ENCODE data around the gene TMEM52. TPM values are rescaled to one million over a fixed set of nuclear protein-coding genes. Genes with fewer than 3 reads are reported as not detected.

Gene TMEM52
- total RNA-seq, 1 experiment from 2014 or later: 9.6 TPM

- Mint-ChIP-seq H3K27ac (peak overlapping the region; percentile 1 to 76 (median 36); a peak in 5 of 7 replicates), H3K4me1 (peaks cover 36 to 50% of the 10 kb centered on the region in 2 experiments), H3K27me3 (ENCODE audit: low read depth) (no peaks in the 10 kb centered on the region), H3K4me3 (no peak overlapping the region), H3K9me3 (peaks cover 0 to 3% of the 10 kb centered on the region in 2 experiments; a peak in 1 of 5 replicates), H3K36me3 (ENCODE audit: insufficient read depth in 1 of 3, low read depth in 3 of 3) (peaks cover 22 to 30% (median 30%) of the 10 kb centered on the region in 3 experiments)
- no CpG with 5 or more reads among the region's 13 CpGs for WGBS (ENCODE audit: extremely low coverage, insufficient read length, low lambda C conversion rate)
- no peaks in the 10 kb centered on the region; the same call in 1 of the 2 replicates for H3K4me1 ChIP-seq (ENCODE audit: insufficient read depth, low read length)
- no peak overlapping the region for H4K5ac ChIP-seq (ENCODE audit: insufficient read length, low read depth, low read length)
- H3K18ac ChIP-seq (ENCODE audit: insufficient read length, low read depth, low read length): no peak overlapping the region
- H3K4ac ChIP-seq (ENCODE audit: low read depth, low read length): no peak overlapping the region
- no peak overlapping the region for H2BK120ac ChIP-seq (ENCODE audit: low read depth, low read length, poor library complexity, severe bottlenecking)
- TF ChIP-seq CTCF (conservative IDR thresholded peaks at IDR 0.05): no peak
- H3K9me3 ChIP-seq (ENCODE audit: control insufficient read depth, low read depth, low read length): no peaks in the 10 kb centered on the region
- no peak overlapping the region for H4K91ac ChIP-seq (ENCODE audit: insufficient read length, low read depth, low read length)
- H3K23ac ChIP-seq (ENCODE audit: insufficient read length, low read depth, low read length): no peak overlapping the region
- H3K9ac ChIP-seq (ENCODE audit: extremely low read depth, insufficient read length, low read length): no peak overlapping the region
- H3K79me1 ChIP-seq (ENCODE audit: insufficient read depth, low read depth, low read length, poor library complexity, severe bottlenecking): no peaks in the 10 kb centered on the region
- no peak overlapping the region for H3K56ac ChIP-seq (ENCODE audit: insufficient read length, low read depth, low read length)
- peaks cover 3% of the 10 kb centered on the region for H4K20me1 ChIP-seq (ENCODE audit: control insufficient read depth, insufficient read depth, insufficient read length)
- H2BK5ac ChIP-seq (ENCODE audit: insufficient read length, low read length): no peak overlapping the region
- H3K27ac ChIP-seq (ENCODE audit: insufficient read length, low read depth, low read length): no peak overlapping the region
- H2BK12ac ChIP-seq (ENCODE audit: insufficient read length, low read depth, low read length): no peak overlapping the region
- no peak overlapping the region for H4K8ac ChIP-seq (replicated peaks; ENCODE audit: insufficient read length, low read depth, low read length)
- H3K4me2 ChIP-seq (ENCODE audit: insufficient read depth, insufficient read length, low read length): no peak overlapping the region
- no peak overlapping the region for H3T11ph ChIP-seq (ENCODE audit: low read length)
- peaks cover 67% of the 10 kb centered on the region for H3K79me2 ChIP-seq (ENCODE audit: insufficient read depth, low read length)
- no peaks in the 10 kb centered on the region for H3K27me3 ChIP-seq (ENCODE audit: insufficient read depth, low read length)
- H3K23me2 ChIP-seq (ENCODE audit: insufficient read length, low read depth, low read length, poor library complexity, severe bottlenecking): no peaks in the 10 kb centered on the region
- H3K14ac ChIP-seq (ENCODE audit: insufficient read depth, low read length): no peak overlapping the region
- no peak for DNase-seq
- no peak overlapping the region for H2BK15ac ChIP-seq (ENCODE audit: low read depth, low read length)
- H2AK5ac ChIP-seq (ENCODE audit: insufficient read length, low read length): no peak overlapping the region
- H2BK20ac ChIP-seq (ENCODE audit: low read depth, low read length, poor library complexity, severe bottlenecking): no peak overlapping the region
- H2AFZ ChIP-seq (ENCODE audit: low read length): no peak overlapping the region
Measured at GRCh38 chr1:1880617-1881312, 38.3 kb downstream of the TMEM52 start.

All from H9 (cell line).